Peyer's patch (tissue), 4 donors: ENCODE measurements around the gene CSNK1G1.

Experiments
- CTCF ChIP-seq, 6 experiments: fragments of 450-650 bp in 4 of 6; fragments of 200-600 bp in 2 of 6; sonication (generic) in 1 of 6; IDR thresholded peaks; one replicate each; pipeline ENCODE4 v1.5.1; 2017 to 2019; ENCODE audit warnings: antibody characterized with exemption in 6 of 6, mild to moderate bottlenecking in 3 of 6, moderate library complexity in 1 of 6
- POLR2A ChIP-seq, 2 donors: fragments of 450-650 bp; IDR thresholded peaks; one replicate each; pipeline ENCODE4 v1.5.1; 2017; ENCODE audit warnings: antibody characterized with exemption in 2 of 2, mild to moderate bottlenecking in 2 of 2, moderate library complexity in 2 of 2

GRCh38 chr15:64137226-64137833, 218.6 kb downstream of the CSNK1G1 start:
- TF ChIP-seq CTCF (IDR thresholded peaks at IDR 0.05) (peak in 2 of 6 experiments; percentile 12 to 16), POLR2A (IDR thresholded peaks at IDR 0.05) (no peak)
